NT2/D1 (cell line): ENCODE data around the gene CADPS2.

Experiments
- DNase-seq: peaks from one replicate; pipeline ENCODE4 v3.0.0-alpha.2; 2011; ENCODE audit warnings: low read depth, low spot score
- H3K27me3 ChIP-seq: 2 replicates; pipeline ENCODE4 v1.6.0; 2011; ENCODE audit warnings: mild to moderate bottlenecking; ENCODE audit not compliant: insufficient read length, insufficient read depth
- H3K36me3 ChIP-seq: 2 replicates; pipeline ENCODE4 v1.6.1; 2011; ENCODE audit warnings: mild to moderate bottlenecking, low read length, mixed read lengths; ENCODE audit not compliant: insufficient read depth, insufficient read length
- H3K4me1 ChIP-seq: 2 replicates; pipeline ENCODE4 v1.5.1; 2011; ENCODE audit not compliant: insufficient read depth, insufficient read length
- H3K4me3 ChIP-seq: 2 replicates; pipeline ENCODE4 v1.5.1; 2011; ENCODE audit warnings: low read depth; ENCODE audit not compliant: insufficient read length
- H3K9ac ChIP-seq: 2 replicates; pipeline ENCODE4 v1.6.0; 2011; ENCODE audit warnings: low read depth; ENCODE audit not compliant: insufficient read length
- H3K9me3 ChIP-seq: 2 replicates; pipeline ENCODE4 v1.5.1; 2011; ENCODE audit warnings: mild to moderate bottlenecking, low read length; ENCODE audit not compliant: insufficient read depth
- SUZ12 ChIP-seq: IDR thresholded peaks from 2 replicates; pipeline ENCODE4 v1.6.1; 2011; ENCODE audit not compliant: insufficient read length, insufficient read depth; ENCODE audit errors: extremely low read depth
- YY1 ChIP-seq: IDR thresholded peaks from 2 replicates; pipeline ENCODE4 v1.6.1; 2011; ENCODE audit not compliant: insufficient read length, insufficient read depth
- ZNF274 ChIP-seq: IDR thresholded peaks from 2 replicates; pipeline ENCODE4 v1.6.1; 2011; ENCODE audit warnings: mild to moderate bottlenecking, low read depth, low read length

CADPS2 gene

GRCh38 chr7:122364761-122365280 is 521.4 kb downstream of the CADPS2 start:
- Histone ChIP-seq H3K36me3 (no peaks in the 10 kb centered on the region), H3K9me3 (no peaks in the 10 kb centered on the region), H3K27me3 (no peaks in the 10 kb centered on the region), H3K9ac (no peak overlapping the region), H3K4me1 (no peaks in the 10 kb centered on the region), H3K4me3 (no peak overlapping the region)
- TF ChIP-seq SUZ12: no peak
- TF ChIP-seq YY1: no peak
- no peak for TF ChIP-seq ZNF274
- DNase-seq: no peak

- DNase-seq: no peak
- H3K4me3 ChIP-seq: no peak overlapping the region
- no peaks in the 10 kb centered on the region for H3K36me3 ChIP-seq
- H3K9ac ChIP-seq: no peak overlapping the region
- H3K27me3 ChIP-seq: no peaks in the 10 kb centered on the region
- H3K9me3 ChIP-seq: no peaks in the 10 kb centered on the region
- TF ChIP-seq SUZ12 (no peak), ZNF274 (no peak), YY1 (no peak)
- H3K4me1 ChIP-seq: no peaks in the 10 kb centered on the region
These were observed 523.1 kb downstream of the CADPS2 start for GRCh38 chr7:122363144-122363543.

DNA sequence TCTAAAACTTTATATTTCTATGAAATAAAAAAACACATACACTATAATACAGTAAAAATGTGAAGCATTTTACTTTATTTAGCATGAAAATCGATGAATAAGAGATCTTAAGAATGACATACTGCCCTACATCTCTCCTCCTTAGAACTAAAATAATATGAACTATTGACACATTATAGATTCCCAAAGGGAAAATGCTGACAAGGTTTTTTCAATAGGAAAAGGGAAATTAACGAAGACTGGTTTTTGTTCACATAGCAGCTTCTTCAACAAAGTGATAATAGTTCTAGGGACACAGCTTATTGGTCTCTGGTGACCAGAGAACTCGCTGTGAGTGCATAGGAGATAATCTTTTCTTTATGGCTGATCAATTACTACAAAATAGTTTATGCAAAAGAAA is 523.8 kb downstream of the CADPS2 start:
- Histone ChIP-seq H3K9ac (no peak overlapping the region), H3K27me3 (no peaks in the 10 kb centered on the region), H3K4me3 (no peak overlapping the region), H3K9me3 (no peaks in the 10 kb centered on the region), H3K36me3 (no peaks in the 10 kb centered on the region), H3K4me1 (no peaks in the 10 kb centered on the region)
- TF ChIP-seq YY1 (no peak), SUZ12 (no peak), ZNF274 (no peak)
- DNase-seq: no peak

DNA sequence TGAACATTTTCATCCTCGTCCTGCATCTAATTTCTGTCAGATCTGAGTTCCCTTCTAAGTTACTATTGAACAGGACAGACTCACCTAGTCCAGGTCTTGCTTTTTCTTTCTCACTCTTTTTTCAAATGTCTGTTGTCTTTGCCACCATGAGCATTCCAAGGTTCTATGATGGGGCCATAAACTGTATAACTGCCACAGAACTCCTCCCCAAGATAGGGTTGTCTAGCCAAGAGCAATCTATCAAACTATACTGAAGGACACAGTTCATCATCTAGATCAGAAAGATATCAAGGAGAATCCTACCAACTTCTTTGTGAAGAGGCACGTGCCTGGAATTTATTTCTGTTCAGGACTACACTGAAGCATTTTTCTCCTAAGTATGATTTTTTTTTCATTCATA is 531.6 kb downstream of the CADPS2 start:
- Histone ChIP-seq H3K9me3 (no peaks in the 10 kb centered on the region), H3K27me3 (no peaks in the 10 kb centered on the region), H3K4me3 (no peak overlapping the region), H3K9ac (no peak overlapping the region), H3K36me3 (no peaks in the 10 kb centered on the region), H3K4me1 (no peaks in the 10 kb centered on the region)
- DNase-seq: no peak
- TF ChIP-seq YY1 (no peak), ZNF274 (no peak), SUZ12 (no peak)

DNA sequence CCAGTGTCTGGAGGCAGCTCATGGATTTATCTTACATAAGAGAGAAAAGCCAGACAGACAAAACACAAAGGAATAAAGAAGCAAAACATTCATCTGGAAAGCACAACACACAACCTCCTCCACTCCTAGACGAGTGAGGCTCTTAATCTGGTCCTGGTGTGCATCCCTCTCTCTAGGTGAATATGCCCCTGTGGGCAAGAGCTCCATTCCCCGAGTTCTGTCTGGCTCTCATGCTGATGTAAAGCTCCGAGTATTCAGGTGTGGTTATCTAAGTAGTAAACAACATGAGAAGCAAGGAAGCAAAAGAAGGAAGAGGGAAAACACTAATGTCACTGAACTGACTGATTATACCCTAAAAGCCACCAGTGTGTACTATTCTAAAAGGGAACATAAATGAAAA is 533.8 kb downstream of the CADPS2 start:
- DNase-seq: no peak
- no peaks in the 10 kb centered on the region for H3K36me3 ChIP-seq
- H3K9ac ChIP-seq: no peak overlapping the region
- no peaks in the 10 kb centered on the region for H3K9me3 ChIP-seq
- TF ChIP-seq SUZ12: no peak
- no peak for TF ChIP-seq ZNF274
- TF ChIP-seq YY1: no peak
- H3K27me3 ChIP-seq: no peaks in the 10 kb centered on the region
- H3K4me1 ChIP-seq: no peaks in the 10 kb centered on the region
- no peak overlapping the region for H3K4me3 ChIP-seq

- no peak overlapping the region for H3K4me3 ChIP-seq
- H3K9ac ChIP-seq: no peak overlapping the region
- DNase-seq: no peak
- no peaks in the 10 kb centered on the region for H3K36me3 ChIP-seq
- no peaks in the 10 kb centered on the region for H3K9me3 ChIP-seq
- no peaks in the 10 kb centered on the region for H3K27me3 ChIP-seq
- no peaks in the 10 kb centered on the region for H3K4me1 ChIP-seq
- TF ChIP-seq YY1 (no peak), ZNF274 (no peak)
These were observed 535.6 kb downstream of the CADPS2 start for GRCh38 chr7:122350701-122351100.

- H3K27me3 ChIP-seq: no peaks in the 10 kb centered on the region
- H3K36me3 ChIP-seq: no peaks in the 10 kb centered on the region
- no peaks in the 10 kb centered on the region for H3K4me1 ChIP-seq
- no peak overlapping the region for H3K9ac ChIP-seq
- no peak for DNase-seq
- no peaks in the 10 kb centered on the region for H3K9me3 ChIP-seq
- no peak overlapping the region for H3K4me3 ChIP-seq
- TF ChIP-seq YY1: no peak
- TF ChIP-seq ZNF274: no peak
- no peak for TF ChIP-seq SUZ12
These were observed 542.0 kb downstream of the CADPS2 start for GRCh38 chr7:122344303-122344620.

- H3K4me3 ChIP-seq: no peak overlapping the region
- H3K9ac ChIP-seq: no peak overlapping the region
- DNase-seq: no peak
- H3K36me3 ChIP-seq: no peaks in the 10 kb centered on the region
- H3K9me3 ChIP-seq: no peaks in the 10 kb centered on the region
- TF ChIP-seq ZNF274: no peak
- TF ChIP-seq YY1: no peak
- TF ChIP-seq SUZ12: no peak
- H3K4me1 ChIP-seq: no peaks in the 10 kb centered on the region
- H3K27me3 ChIP-seq: no peaks in the 10 kb centered on the region
These were observed 542.5 kb downstream of the CADPS2 start for GRCh38 chr7:122343601-122344302.
